HG03565 (cell line): ENCODE data around the gene SHC4.

Experiments used
- ATAC-seq: cut with Tn5 transposase; IDR thresholded peaks from one replicate; pipeline ENCODE4 v1.9.1; 2021; ENCODE audit warnings: mild to moderate bottlenecking, moderate library complexity; ENCODE audit not compliant: unreplicated experiment

Gene SHC4

DNA sequence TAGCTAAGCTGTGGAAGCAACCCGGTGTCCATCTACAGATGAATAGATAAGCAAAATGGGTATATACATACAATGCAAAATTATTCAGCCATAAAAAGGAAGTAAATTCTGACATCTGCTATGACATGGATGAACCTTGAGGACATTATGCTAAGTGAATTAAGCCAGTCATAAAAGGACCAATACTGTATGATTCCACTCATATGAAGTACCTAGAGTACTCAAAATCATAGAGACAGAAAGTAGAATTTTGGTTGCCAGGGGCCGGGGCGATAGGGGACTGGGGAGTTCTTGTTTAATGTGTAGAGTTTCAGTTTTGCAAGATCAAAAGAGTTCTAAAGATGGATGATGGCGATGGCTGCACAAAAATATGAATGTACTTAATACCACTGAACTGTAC is 75.5 kb downstream of the SHC4 start:
- ATAC-seq: no peak

DNA sequence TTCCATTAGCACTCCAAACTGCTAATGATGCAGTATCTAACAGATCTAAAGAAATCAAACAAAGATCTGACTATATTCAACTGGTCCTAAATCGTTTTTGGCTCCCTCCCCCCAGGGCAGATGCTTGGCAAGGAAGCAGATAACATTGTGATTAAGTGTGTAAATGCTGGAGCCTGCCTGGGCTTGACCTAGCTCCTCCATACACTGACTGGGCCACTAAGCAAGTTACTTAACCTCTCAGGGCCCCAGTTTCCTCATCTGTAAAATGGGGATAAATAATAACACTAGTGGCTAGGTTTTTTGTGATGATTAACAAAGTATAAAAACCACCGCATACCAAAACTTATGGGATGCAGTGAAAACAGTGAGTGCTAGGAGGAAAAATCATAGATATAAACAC is 76.6 kb downstream of the SHC4 start:
- no peak for ATAC-seq

- ATAC-seq: no peak
Measured at GRCh38 chr15:48883699-48884098, 80.0 kb downstream of the SHC4 start.

DNA sequence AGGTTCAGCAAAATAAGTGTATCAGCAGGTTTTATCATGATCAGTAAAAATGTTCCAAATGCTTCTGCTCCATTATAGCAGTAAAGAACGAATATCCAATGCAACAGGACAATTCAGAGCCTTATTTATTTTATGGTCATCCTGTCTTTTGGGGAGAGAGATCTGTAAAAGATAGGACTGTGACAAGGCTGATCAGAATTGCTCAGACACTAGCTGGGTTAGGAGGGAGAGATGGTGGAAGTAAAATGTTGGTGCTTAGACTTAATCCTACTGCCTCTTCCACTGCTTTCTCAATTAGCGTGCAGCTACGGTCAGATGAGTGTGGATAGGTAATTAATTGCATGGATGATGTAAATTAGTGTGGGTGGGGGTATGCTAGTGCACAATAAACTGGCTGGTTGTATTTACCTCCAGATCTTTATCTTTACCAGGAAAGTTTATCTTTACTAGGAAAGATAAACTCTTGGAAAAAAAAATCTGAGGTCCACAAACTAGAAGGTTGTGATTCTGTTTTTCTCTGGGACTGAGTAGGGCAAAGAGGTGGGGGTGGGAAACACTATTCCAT is 83.6 kb downstream of the SHC4 start:
- ATAC-seq: no peak

DNA sequence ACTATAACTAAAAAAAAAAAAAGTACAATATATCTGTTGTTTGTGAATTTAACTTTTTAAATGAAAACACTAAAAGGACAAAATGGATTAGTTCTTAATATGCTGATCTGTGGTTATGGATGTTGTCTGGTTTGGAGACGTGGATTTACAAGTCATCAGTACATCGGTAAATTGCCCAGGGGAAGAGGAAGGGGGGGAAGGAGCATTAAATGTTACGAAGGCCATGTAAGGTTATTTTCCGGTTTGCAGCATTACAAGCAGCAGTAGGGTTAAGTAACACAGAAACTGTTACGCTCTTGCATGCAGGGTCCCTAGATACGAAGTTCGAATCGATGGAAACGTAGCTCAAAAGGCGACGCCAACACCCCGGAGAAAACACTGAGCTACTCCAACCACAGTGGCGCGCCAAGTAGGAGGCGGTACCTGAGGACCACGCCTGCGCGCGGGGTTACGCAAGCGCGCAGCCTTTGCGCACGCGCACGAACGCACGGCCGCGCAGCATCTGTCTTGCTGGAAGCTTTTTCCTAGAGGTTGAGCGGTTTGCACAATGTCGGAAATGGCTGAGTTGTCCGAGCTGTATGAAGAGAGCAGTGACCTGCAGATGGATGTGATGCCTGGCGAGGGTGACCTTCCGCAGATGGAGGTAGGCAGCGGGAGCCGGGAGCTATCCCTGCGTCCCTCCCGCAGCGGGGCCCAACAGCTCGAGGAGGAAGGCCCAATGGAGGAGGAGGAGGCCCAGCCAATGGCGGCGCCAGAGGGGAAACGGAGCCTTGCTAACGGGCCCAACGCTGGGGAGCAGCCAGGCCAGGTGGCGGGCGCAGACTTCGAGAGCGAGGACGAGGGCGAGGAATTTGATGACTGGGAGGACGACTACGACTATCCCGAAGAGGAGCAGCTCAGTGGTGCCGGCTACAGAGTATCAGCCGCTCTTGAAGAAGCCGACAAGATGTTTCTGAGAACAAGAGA is 85.8 kb downstream of the SHC4 start, which contains the start of gene EID1:
EID1 (plus strand) TSS at position 505 of the 966 bp plus-strand sequence; CDS start at position 548, 43 bp downstream.
- ATAC-seq: peak; percentile 94

DNA sequence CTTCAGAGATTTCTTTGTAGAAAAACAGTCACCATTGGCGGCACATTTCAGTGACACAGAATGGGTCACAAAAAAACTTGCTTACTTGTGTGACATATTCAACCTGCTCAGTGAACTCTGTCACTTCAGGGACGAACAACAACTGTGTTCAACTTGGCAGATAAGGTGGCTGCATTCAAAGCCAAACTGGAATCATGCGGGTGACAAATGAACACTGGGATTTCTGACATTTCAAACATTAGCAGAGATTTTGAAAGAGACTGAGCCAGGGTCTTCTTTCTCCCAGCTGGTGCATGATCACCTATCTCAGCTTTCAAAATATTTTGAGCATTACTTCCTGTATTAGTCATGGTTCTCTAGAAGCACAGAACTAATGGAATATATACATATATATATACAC is 87.7 kb downstream of the SHC4 start:
- ATAC-seq: no peak

- ATAC-seq: no peak
Measured at GRCh38 chr15:48875241-48875960, 88.3 kb downstream of the SHC4 start.

GRCh38 chr15:48872632-48873031 is 91.1 kb downstream of the SHC4 start:
- no peak for ATAC-seq

DNA sequence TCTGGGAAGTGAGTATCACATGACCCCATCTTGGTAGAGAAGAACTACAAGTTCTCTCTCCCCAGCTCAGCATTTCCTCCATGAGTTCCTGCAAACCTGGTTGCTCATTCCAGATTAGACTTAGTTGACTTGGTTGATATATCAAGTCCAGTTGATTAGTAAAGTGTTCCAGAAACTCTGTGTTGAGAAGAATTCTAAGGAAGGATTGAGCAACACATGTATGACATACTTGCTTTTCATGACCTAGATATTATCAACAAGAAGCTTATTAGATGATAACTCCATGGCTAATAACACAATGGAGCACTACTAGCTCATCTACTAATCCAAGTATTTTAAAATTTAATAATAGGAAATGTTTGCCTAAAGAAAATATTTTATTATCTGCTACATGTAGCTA is 92.2 kb downstream of the SHC4 start:
- ATAC-seq: no peak

DNA sequence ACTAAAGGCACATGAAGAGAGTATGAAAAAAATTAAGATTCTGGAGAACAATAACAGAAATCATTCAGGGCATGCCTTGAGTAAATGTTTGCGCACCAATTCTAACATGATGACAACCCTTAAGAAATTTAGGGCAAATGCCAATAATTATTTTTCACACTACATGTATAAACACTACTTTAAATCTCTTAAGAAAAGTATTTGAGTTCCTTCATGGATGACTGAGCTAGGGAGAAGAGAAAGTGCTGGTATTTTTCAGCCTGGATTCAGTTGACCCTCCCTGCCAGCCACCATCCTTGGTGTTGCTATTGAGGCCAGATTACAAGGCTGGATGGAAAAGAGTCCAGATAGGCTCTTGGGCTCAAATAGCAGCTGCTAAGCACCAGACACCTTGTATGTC is 93.8 kb downstream of the SHC4 start:
- ATAC-seq: no peak

DNA sequence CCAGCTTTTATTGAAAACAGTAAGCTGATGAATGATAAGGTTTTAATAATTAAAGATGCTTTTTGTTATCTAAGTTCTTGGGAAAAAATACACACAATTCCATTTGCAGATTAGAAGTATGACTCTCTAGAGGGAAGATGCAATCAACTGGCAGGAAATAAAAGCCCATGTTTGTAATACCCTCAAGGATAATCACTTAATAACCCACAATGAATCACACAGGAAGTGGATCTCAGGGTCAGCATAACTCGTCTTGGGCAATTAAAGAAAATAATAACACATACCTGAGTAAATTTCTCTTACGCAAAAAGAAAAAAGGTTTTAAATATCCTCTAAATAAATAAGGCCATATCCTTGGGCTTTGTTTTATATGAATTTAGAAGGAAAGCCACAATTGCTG is 95.2 kb downstream of the SHC4 start:
- ATAC-seq: no peak

DNA sequence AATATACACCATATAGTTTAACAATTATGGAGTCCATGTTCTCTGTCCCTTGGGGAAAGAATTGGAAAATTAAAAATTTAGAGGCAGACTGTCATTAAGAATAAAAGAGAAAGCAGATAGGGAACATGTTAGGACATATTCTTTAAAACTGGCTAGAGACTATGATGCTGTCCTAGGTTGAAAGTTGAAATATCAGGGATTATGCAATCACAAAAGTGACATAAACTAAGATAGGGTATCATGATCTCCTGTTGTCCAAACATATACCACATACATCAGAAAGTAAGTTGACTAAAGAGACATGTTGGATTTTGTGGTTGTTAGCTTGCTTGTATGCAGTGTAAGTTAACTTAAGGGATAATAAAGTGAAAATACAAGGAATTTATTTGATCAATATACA is 95.7 kb downstream of the SHC4 start:
- no peak for ATAC-seq

DNA sequence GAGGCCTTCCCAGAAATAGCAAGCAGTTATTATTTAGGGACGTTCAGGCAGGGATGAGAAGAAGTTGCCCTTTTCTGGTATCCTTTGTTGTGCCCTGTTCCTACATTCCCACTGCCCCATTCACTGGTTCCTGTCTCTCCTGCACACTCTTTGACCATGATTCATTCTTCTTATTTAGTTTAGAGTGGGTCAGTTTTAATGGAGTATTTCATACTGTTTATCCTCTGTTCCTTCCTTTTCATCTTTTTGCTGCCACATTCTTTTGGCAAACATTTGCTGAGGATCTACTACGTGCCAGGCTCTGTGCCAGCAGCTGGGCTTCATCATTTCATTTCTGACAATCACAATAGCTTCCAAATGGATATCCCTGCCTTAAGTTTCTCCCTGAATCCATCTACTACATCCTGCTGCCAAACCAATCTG is 97.6 kb downstream of the SHC4 start:
- ATAC-seq: no peak

- ATAC-seq: no peak
Measured at GRCh38 chr15:48865370-48866079, 98.2 kb downstream of the SHC4 start.

DNA sequence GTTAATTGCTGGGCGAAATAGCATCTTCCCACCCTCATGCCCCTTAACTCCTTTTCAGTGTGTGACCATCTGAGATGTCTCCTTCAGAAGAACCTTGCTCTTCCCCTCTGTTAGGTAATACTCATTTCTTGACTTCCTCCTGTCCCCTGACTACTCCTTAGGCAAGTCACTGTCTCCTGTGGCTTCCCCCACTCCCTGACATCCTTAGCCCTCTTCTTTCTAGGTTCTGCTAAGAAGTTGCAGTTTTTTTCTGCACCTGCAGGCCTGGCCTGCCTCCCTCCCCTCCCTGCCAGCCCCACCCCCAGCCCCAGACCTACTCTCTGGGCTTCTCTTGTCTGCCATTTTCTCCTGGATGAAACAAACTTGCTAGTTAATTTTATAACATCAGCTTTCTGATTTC is 101.0 kb downstream of the SHC4 start:
- no peak for ATAC-seq

DNA sequence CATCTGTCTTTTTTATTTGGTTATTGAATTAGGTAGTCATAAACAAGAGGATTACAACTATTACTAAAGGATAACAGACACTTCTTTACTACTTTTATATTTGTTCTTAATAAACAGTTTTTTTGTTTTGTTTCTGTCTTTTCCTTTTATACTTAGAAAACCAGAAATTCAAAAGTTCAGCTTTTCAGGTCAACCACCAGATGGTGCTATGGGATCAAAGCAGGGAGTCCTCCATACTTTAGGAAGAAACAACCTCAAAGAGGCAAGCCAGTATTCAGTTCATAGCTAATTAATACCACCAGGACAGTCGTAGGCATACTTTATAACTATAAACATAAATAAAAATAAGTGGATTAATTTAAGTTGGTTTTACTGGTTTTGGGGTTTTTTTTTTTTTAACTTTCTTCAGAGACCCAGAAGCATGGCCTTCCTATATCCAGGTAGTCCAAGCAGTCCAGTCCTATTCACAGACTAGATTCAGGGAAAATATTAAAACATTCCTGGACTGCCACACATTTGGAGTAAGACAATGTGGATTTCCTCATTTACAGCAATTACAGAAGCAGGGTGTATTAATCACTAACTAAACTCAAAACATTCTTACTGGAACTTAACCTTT is 101.8 kb downstream of the SHC4 start:
- no peak for ATAC-seq

DNA sequence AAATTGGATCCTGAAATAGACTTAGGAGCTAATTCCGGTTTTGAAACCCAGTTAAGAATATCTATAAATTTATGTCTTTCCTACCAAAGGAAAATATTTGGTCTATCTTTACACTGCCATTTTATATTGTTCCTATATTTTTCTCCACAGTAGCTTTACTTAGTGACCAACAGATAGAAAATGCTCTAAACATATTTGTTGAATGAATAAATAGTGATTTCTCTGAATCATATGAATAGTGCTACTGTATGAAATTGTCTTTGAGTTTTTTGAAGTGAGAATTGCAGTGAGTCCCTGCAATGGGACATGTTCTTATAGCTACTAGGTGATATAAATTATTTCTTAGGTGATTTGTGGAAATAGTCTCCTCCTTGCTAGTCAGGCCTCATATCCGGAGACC is 104.3 kb downstream of the SHC4 start:
- no peak for ATAC-seq

GRCh38 chr15:48858401-48858800 is 105.3 kb downstream of the SHC4 start:
- ATAC-seq: no peak

- ATAC-seq: no peak
Measured at GRCh38 chr15:48856942-48857341, 106.8 kb downstream of the SHC4 start.
